ENCODE results near the gene MRPL58. TPM values are rescaled to one million over a fixed set of nuclear protein-coding genes. Genes with fewer than 3 reads are reported as not detected.
A peak's percentile ranks its signal among the peaks of the same experiment; 100 is the strongest.

Gene MRPL58
- total and polyA plus RNA-seq, 2 experiments from 2014 or later: 29.8 to 39.3 TPM

GRCh38 chr17:75064867-75065561 lies 52.5 kb downstream of the MRPL58 start:
- Histone ChIP-seq H3K9me2 (replicated peaks; ENCODE audit: insufficient read depth) (no peaks in the 10 kb centered on the region), H3K4me2 (no peak overlapping the region), H3K27me3 (no peaks in the 10 kb centered on the region), H3K9me3 (ENCODE audit: low read depth) (no peaks in the 10 kb centered on the region), H4K20me1 (ENCODE audit: insufficient read depth, poor library complexity, severe bottlenecking) (no peaks in the 10 kb centered on the region), H3K79me2 (peaks cover 6% of the 10 kb centered on the region), H3K4me1 (ENCODE audit: insufficient read depth) (no peaks in the 10 kb centered on the region), H3K36me3 (replicated peaks; ENCODE audit: insufficient read depth, low read depth) (no peaks in the 10 kb centered on the region), H3K27ac (peak overlapping the region; percentile 16), H3K4me3 (no peak overlapping the region), H2AFZ (no peak overlapping the region)
- TF ChIP-seq CTCF (IDR thresholded peaks at IDR 0.05; ENCODE audit: poor library complexity): no peak
- TF ChIP-seq EZH2phosphoT487 (IDR thresholded peaks at IDR 0.05; ENCODE audit: low read depth, severe bottlenecking, unreplicated experiment): no peak
- no peak for DNase-seq (ENCODE audit: low spot score)
- 95% methylated on average over 18 of the region's 18 CpGs for WGBS (ENCODE audit: low lambda C conversion rate, missing lambda C conversion rate)

- no peaks in the 10 kb centered on the region for H4K20me1 ChIP-seq (ENCODE audit: insufficient read depth, poor library complexity, severe bottlenecking)
- WGBS (ENCODE audit: low lambda C conversion rate, missing lambda C conversion rate): 92% methylated on average over 6 of the region's 6 CpGs
- H3K4me2 ChIP-seq: no peak overlapping the region
Measured at GRCh38 chr17:75065562-75066151, 53.2 kb downstream of the MRPL58 start.

GRCh38 chr17:75067856-75068255 lies 55.4 kb downstream of the MRPL58 start:
- H2AFZ ChIP-seq: no peak overlapping the region

More at GRCh38 chr17:75065562-75066151, 53.2 kb downstream of the MRPL58 start:
- TF ChIP-seq EZH2 (IDR thresholded peaks at IDR 0.05; ENCODE audit: borderline replicate concordance): no peak
- TF ChIP-seq EZH2phosphoT487 (IDR thresholded peaks at IDR 0.05; ENCODE audit: low read depth, severe bottlenecking, unreplicated experiment): no peak
- no peak for TF ChIP-seq CTCF (IDR thresholded peaks at IDR 0.05; ENCODE audit: poor library complexity)
- Histone ChIP-seq H3K4me3 (no peak overlapping the region), H3K79me2 (peaks cover 4% of the 10 kb centered on the region), H3K4me1 (ENCODE audit: insufficient read depth) (no peaks in the 10 kb centered on the region), H3K36me3 (replicated peaks; ENCODE audit: insufficient read depth, low read depth) (no peaks in the 10 kb centered on the region), H3K27me3 (no peaks in the 10 kb centered on the region), H2AFZ (no peak overlapping the region), H3K27ac (peak overlapping the region; percentile 16), H3K9me3 (ENCODE audit: low read depth) (no peaks in the 10 kb centered on the region), H3K9me2 (replicated peaks; ENCODE audit: insufficient read depth) (no peaks in the 10 kb centered on the region)
- DNase-seq (ENCODE audit: low spot score): no peak

More at GRCh38 chr17:75067856-75068255, 55.4 kb downstream of the MRPL58 start:
- no peaks in the 10 kb centered on the region for H3K9me2 ChIP-seq (replicated peaks; ENCODE audit: insufficient read depth)
- no peaks in the 10 kb centered on the region for H3K36me3 ChIP-seq (replicated peaks; ENCODE audit: insufficient read depth, low read depth)
- TF ChIP-seq EZH2phosphoT487 (IDR thresholded peaks at IDR 0.05; ENCODE audit: low read depth, severe bottlenecking, unreplicated experiment) (no peak), EZH2 (IDR thresholded peaks at IDR 0.05; ENCODE audit: borderline replicate concordance) (no peak), CTCF (IDR thresholded peaks at IDR 0.05; ENCODE audit: poor library complexity) (no peak)
- H3K4me1 ChIP-seq (ENCODE audit: insufficient read depth): no peaks in the 10 kb centered on the region
- H3K79me2 ChIP-seq: no peaks in the 10 kb centered on the region
- H3K4me2 ChIP-seq: no peak overlapping the region
- H3K27me3 ChIP-seq: no peaks in the 10 kb centered on the region
- no peaks in the 10 kb centered on the region for H4K20me1 ChIP-seq (ENCODE audit: insufficient read depth, poor library complexity, severe bottlenecking)
- no peak for DNase-seq (ENCODE audit: low spot score)
- H3K27ac ChIP-seq: no peak overlapping the region
- WGBS (ENCODE audit: low lambda C conversion rate, missing lambda C conversion rate): 63% methylated on average over 4 of the region's 4 CpGs
- no peak overlapping the region for H3K4me3 ChIP-seq
- H3K9me3 ChIP-seq (ENCODE audit: low read depth): no peaks in the 10 kb centered on the region
